ENCODE data around the gene GPC5.

The GPC5 gene

GRCh38 chr13:91702411-91702810 is 304.0 kb downstream of the GPC5 start:
- Histone ChIP-seq H3K9me3 (ENCODE audit: control insufficient read depth, low read depth, low read length) (no peaks in the 10 kb centered on the region), H3K9ac (ENCODE audit: low read length) (no peak overlapping the region), H3K27ac (ENCODE audit: low read length) (no peak overlapping the region), H3K27me3 (ENCODE audit: control insufficient read depth, insufficient read depth, low read length) (no peaks in the 10 kb centered on the region), H3K4me3 (ENCODE audit: low read length) (no peak overlapping the region), H3K4me1 (ENCODE audit: control insufficient read depth, low read depth, low read length) (no peaks in the 10 kb centered on the region), H3K36me3 (ENCODE audit: control insufficient read depth, low read depth, low read length) (no peaks in the 10 kb centered on the region)

DNA sequence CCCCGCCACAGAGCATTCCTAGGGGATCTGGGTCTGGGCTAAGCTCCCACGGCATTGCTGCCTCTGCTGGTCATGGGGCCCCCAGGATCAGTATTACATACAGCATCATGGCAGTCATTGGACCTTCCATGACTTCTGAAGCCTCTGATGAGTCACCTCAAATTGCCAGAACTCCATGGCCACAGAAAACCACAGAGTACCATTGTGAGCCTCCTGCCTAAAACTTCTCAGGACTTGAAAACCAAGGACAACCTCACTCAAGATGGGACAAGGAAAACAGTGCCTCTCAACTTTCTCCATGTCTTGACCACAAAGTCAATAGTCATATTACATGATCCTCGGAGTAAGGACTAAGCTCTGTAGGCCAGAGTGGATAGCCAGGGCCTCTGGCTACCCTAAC is 306.0 kb downstream of the GPC5 start:
- no peaks in the 10 kb centered on the region for H3K4me1 ChIP-seq (ENCODE audit: control insufficient read depth, low read depth, low read length)
- H3K9me3 ChIP-seq (ENCODE audit: control insufficient read depth, low read depth, low read length) = no peaks in the 10 kb centered on the region
- H3K4me3 ChIP-seq (ENCODE audit: low read length) = no peak overlapping the region
- H3K27ac ChIP-seq (ENCODE audit: low read length) = no peak overlapping the region
- H3K9ac ChIP-seq (ENCODE audit: low read length) = no peak overlapping the region
- no peaks in the 10 kb centered on the region for H3K27me3 ChIP-seq (ENCODE audit: control insufficient read depth, insufficient read depth, low read length)
- H3K36me3 ChIP-seq (ENCODE audit: control insufficient read depth, low read depth, low read length) = no peaks in the 10 kb centered on the region

- no peak overlapping the region for H3K27ac ChIP-seq (ENCODE audit: low read length)
- no peaks in the 10 kb centered on the region for H3K27me3 ChIP-seq (ENCODE audit: control insufficient read depth, insufficient read depth, low read length)
- H3K4me1 ChIP-seq (ENCODE audit: control insufficient read depth, low read depth, low read length) = no peaks in the 10 kb centered on the region
- H3K4me3 ChIP-seq (ENCODE audit: low read length) = no peak overlapping the region
- H3K9me3 ChIP-seq (ENCODE audit: control insufficient read depth, low read depth, low read length) = no peaks in the 10 kb centered on the region
- no peaks in the 10 kb centered on the region for H3K36me3 ChIP-seq (ENCODE audit: control insufficient read depth, low read depth, low read length)
- H3K9ac ChIP-seq (ENCODE audit: low read length) = no peak overlapping the region
These were observed 310.1 kb downstream of the GPC5 start for GRCh38 chr13:91708558-91708957.

DNA sequence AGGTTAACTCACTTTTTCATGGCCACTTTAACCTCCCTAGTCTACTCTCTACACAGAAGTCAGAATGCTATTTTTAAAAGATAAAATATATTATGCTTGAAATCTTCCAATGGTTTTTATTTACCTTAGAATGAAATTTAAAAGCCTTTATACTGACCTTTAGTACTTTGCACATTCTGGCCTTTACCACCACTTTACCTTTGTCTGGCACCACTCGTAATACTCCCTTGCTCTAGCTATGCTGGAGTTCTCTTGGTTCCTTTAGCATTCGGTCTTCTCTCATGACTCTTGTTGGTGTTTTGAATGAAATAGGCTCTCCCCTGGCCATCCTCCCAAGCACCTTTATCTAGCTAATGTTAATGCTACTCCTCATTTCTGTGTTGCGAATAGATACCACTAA is 310.8 kb downstream of the GPC5 start:
- H3K4me3 ChIP-seq (ENCODE audit: low read length) = no peak overlapping the region
- H3K9me3 ChIP-seq (ENCODE audit: control insufficient read depth, low read depth, low read length) = no peaks in the 10 kb centered on the region
- no peaks in the 10 kb centered on the region for H3K4me1 ChIP-seq (ENCODE audit: control insufficient read depth, low read depth, low read length)
- H3K9ac ChIP-seq (ENCODE audit: low read length) = no peak overlapping the region
- H3K27ac ChIP-seq (ENCODE audit: low read length) = no peak overlapping the region
- no peaks in the 10 kb centered on the region for H3K27me3 ChIP-seq (ENCODE audit: control insufficient read depth, insufficient read depth, low read length)
- H3K36me3 ChIP-seq (ENCODE audit: control insufficient read depth, low read depth, low read length) = no peaks in the 10 kb centered on the region

DNA sequence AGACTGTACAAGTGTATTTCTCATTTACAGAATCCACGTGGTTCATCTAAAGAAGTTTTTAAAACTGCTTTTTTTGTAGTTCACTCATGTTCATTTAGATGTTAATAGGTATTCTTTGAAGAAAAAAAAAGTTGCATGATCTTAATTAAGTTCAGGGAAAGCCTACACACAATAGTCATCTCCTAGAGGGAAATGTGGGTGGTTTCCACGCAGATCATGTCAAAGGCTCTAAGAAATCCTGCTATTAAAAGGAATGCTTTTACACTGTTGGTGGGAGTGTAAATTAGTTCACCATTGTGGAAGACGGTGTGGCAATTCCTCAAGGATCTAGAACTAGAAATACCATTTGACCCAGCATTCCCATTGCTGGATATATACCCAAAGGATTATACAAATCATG is 312.3 kb downstream of the GPC5 start:
- no peaks in the 10 kb centered on the region for H3K27me3 ChIP-seq (ENCODE audit: control insufficient read depth, insufficient read depth, low read length)
- H3K9me3 ChIP-seq (ENCODE audit: control insufficient read depth, low read depth, low read length) = no peaks in the 10 kb centered on the region
- no peak overlapping the region for H3K27ac ChIP-seq (ENCODE audit: low read length)
- H3K4me3 ChIP-seq (ENCODE audit: low read length) = no peak overlapping the region
- no peak overlapping the region for H3K9ac ChIP-seq (ENCODE audit: low read length)
- H3K36me3 ChIP-seq (ENCODE audit: control insufficient read depth, low read depth, low read length) = no peaks in the 10 kb centered on the region
- no peaks in the 10 kb centered on the region for H3K4me1 ChIP-seq (ENCODE audit: control insufficient read depth, low read depth, low read length)

DNA sequence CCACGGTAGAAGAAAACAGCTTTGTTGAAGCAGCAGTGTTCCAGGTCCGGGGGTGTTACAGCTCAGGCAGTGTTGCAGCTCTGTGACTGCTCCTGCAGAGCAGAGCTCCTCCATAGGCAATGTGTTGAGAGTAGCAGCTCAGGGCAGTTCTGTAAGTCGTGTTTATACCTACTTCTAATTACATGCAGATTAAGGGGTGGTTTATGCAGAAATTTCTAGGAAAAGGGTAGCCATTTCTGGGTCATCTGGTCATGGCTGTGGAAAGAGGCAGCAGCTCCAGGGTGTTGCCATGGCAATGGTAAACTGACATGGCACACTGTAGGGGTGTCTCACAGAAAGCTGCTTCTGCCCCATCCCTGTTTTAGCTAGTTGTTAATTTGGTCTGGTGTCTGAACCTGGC is 316.4 kb downstream of the GPC5 start:
- Histone ChIP-seq H3K9ac (ENCODE audit: low read length) (no peak overlapping the region), H3K9me3 (ENCODE audit: control insufficient read depth, low read depth, low read length) (no peaks in the 10 kb centered on the region), H3K4me3 (ENCODE audit: low read length) (no peak overlapping the region), H3K27me3 (ENCODE audit: control insufficient read depth, insufficient read depth, low read length) (no peaks in the 10 kb centered on the region), H3K4me1 (ENCODE audit: control insufficient read depth, low read depth, low read length) (no peaks in the 10 kb centered on the region), H3K27ac (ENCODE audit: low read length) (no peak overlapping the region), H3K36me3 (ENCODE audit: control insufficient read depth, low read depth, low read length) (no peaks in the 10 kb centered on the region)

- H3K27me3 ChIP-seq (ENCODE audit: control insufficient read depth, insufficient read depth, low read length) = no peaks in the 10 kb centered on the region
These were observed 318.1 kb downstream of the GPC5 start for GRCh38 chr13:91716436-91717065.

GRCh38 chr13:91719033-91719432 is 320.6 kb downstream of the GPC5 start:
- H3K27me3 ChIP-seq (ENCODE audit: control insufficient read depth, insufficient read depth, low read length) = no peaks in the 10 kb centered on the region
- H3K9ac ChIP-seq (ENCODE audit: low read length) = no peak overlapping the region
- no peak overlapping the region for H3K4me3 ChIP-seq (ENCODE audit: low read length)
- H3K4me1 ChIP-seq (ENCODE audit: control insufficient read depth, low read depth, low read length) = no peaks in the 10 kb centered on the region
- H3K27ac ChIP-seq (ENCODE audit: low read length) = no peak overlapping the region
- H3K9me3 ChIP-seq (ENCODE audit: control insufficient read depth, low read depth, low read length) = no peaks in the 10 kb centered on the region
- H3K36me3 ChIP-seq (ENCODE audit: control insufficient read depth, low read depth, low read length) = no peaks in the 10 kb centered on the region

More at GRCh38 chr13:91716436-91717065, 318.1 kb downstream of the GPC5 start:
- Histone ChIP-seq H3K4me3 (ENCODE audit: low read length) (no peak overlapping the region), H3K27ac (ENCODE audit: low read length) (no peak overlapping the region), H3K4me1 (ENCODE audit: control insufficient read depth, low read depth, low read length) (no peaks in the 10 kb centered on the region), H3K9ac (ENCODE audit: low read length) (no peak overlapping the region), H3K36me3 (ENCODE audit: control insufficient read depth, low read depth, low read length) (no peaks in the 10 kb centered on the region), H3K9me3 (ENCODE audit: control insufficient read depth, low read depth, low read length) (no peaks in the 10 kb centered on the region)

DNA sequence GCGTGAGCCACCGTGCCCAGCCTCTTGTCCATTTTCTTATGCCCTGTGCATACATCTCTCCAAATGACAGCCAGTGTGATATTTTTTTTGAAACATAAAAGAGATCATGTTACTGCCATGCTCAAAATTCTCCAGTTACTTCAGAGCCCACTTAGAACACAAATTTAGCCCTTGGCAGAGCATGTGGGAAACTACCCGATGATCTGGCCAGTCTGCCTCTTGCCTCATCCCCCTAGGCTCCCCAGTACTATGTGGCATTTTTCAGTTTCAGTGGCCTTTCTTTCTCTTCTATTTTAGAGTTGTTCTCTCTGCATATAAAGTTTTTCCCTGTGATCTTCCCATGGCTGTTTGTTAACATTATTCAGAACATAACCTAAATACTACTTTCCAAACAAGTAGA is 323.0 kb downstream of the GPC5 start:
- no peak overlapping the region for H3K9ac ChIP-seq (ENCODE audit: low read length)
- no peaks in the 10 kb centered on the region for H3K36me3 ChIP-seq (ENCODE audit: control insufficient read depth, low read depth, low read length)
- H3K27ac ChIP-seq (ENCODE audit: low read length) = no peak overlapping the region

DNA sequence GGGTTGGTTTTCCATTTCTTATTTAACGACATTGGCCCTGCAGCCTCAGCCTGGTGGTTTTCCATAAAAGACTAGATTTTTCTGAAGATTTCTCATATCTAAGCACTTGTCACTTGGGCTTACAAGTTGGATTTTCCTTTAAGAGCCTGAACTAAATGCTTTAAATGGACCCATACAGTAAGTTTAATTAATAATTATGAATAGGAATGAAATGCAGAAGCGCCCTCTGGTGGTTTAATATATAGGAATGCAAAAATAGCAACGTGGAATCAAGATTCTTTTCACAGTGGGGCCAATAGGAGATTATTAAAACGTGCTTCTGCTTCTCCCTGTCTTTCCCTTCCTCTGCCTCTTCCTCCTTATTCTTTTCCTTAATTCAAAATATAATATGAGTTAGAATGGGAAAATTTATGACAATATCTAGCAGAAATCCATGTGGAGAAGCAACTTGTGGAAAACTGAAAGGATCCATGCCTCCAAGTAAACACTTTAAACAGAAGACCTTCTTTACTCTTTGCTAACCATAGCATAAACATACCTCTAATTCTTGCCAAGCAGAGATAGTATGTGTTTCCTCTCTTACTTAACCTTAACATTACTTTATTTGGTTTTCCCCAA is 324.0 kb downstream of the GPC5 start:
- H3K36me3 ChIP-seq (ENCODE audit: control insufficient read depth, low read depth, low read length) = no peaks in the 10 kb centered on the region
- H3K4me1 ChIP-seq (ENCODE audit: control insufficient read depth, low read depth, low read length) = no peaks in the 10 kb centered on the region
- no peak overlapping the region for H3K27ac ChIP-seq (ENCODE audit: low read length)
- H3K4me3 ChIP-seq (ENCODE audit: low read length) = no peak overlapping the region
- no peaks in the 10 kb centered on the region for H3K9me3 ChIP-seq (ENCODE audit: control insufficient read depth, low read depth, low read length)
- H3K9ac ChIP-seq (ENCODE audit: low read length) = no peak overlapping the region
- H3K27me3 ChIP-seq (ENCODE audit: control insufficient read depth, insufficient read depth, low read length) = no peaks in the 10 kb centered on the region

More for the DNA sequence above, 323.0 kb downstream of the GPC5 start:
- H3K27me3 ChIP-seq (ENCODE audit: control insufficient read depth, insufficient read depth, low read length) = no peaks in the 10 kb centered on the region
- H3K4me3 ChIP-seq (ENCODE audit: low read length) = no peak overlapping the region
- H3K4me1 ChIP-seq (ENCODE audit: control insufficient read depth, low read depth, low read length) = no peaks in the 10 kb centered on the region
- no peaks in the 10 kb centered on the region for H3K9me3 ChIP-seq (ENCODE audit: control insufficient read depth, low read depth, low read length)

DNA sequence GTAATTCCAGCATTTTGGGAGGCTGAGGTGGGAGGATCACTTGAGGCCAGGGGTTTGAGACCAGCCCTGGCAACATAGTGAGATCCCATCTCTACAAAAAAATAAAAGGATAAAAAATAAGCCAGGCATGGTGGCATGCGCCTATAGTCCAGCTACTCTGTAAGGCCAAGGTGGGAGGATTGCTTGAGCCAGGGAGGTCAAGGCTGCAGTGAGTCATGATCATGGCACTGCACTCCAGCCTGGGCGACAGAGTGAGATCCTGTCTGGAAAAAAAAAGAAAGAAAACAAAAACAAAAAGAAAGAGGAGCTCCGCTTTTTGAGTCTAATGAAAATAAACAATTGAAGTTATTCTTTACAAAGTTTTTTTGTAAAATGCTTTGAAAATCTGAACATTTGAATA is 326.2 kb downstream of the GPC5 start:
- Histone ChIP-seq H3K4me3 (ENCODE audit: low read length) (no peak overlapping the region), H3K9ac (ENCODE audit: low read length) (no peak overlapping the region), H3K27me3 (ENCODE audit: control insufficient read depth, insufficient read depth, low read length) (no peaks in the 10 kb centered on the region), H3K9me3 (ENCODE audit: control insufficient read depth, low read depth, low read length) (no peaks in the 10 kb centered on the region), H3K36me3 (ENCODE audit: control insufficient read depth, low read depth, low read length) (no peaks in the 10 kb centered on the region), H3K4me1 (ENCODE audit: control insufficient read depth, low read depth, low read length) (no peaks in the 10 kb centered on the region), H3K27ac (ENCODE audit: low read length) (no peak overlapping the region)

DNA sequence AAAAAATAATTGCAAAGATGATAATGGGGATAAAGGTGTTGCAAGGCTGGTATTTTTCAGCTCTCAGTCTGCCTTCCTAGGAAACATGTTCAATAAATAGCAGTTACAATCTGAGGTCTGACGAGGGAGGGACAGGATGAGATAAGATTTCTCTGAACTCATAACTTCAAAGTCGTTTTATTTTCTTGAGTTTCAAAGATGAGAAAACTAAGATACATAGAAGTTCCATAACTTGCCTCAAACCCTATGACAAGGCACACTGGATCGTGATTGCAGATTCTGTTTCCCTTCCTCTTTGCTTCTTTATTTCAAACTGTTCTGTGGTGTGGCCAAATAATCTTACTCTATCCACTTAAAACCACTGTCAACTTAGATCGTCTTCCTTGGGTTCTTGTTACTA is 327.2 kb downstream of the GPC5 start:
- Histone ChIP-seq H3K36me3 (ENCODE audit: control insufficient read depth, low read depth, low read length) (no peaks in the 10 kb centered on the region), H3K9ac (ENCODE audit: low read length) (no peak overlapping the region), H3K27ac (ENCODE audit: low read length) (no peak overlapping the region), H3K4me1 (ENCODE audit: control insufficient read depth, low read depth, low read length) (no peaks in the 10 kb centered on the region), H3K27me3 (ENCODE audit: control insufficient read depth, insufficient read depth, low read length) (no peaks in the 10 kb centered on the region), H3K9me3 (ENCODE audit: control insufficient read depth, low read depth, low read length) (no peaks in the 10 kb centered on the region), H3K4me3 (ENCODE audit: low read length) (no peak overlapping the region)

All from iPS-18a (cell line).